ENCODE results near the gene C12orf76.

DNA sequence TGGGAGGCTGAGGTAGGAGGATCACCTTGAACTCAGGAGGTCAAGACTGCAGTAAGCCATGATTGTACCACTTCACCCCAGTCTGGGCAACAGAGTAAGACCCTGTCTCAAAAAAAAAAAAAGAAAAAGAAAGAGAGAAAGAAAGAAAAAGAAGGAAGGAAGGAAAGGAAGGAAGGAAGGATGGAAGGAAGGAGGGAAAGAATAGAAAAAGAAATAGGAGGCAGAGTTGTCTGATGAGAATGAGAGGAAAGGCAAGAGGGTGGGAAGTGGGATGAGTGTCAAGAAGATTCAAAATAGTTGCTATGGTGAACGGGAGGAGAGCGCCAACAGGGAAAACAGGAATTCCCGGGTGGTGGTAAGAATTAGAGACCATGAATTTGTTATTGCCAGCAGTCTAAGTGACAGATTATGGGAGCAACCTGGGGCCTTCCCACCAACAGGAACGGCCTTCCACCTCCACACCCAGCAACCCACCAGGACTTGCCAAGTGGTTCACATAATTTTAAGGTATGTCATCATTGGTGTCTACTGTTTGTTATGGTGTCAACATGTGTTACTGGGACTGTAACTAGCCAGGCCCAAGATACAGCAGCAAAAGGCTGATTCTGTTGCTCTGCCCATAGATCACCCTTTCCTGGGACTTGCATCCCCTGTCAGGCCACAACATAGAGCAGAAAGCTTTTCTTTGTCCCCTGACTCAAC, 36.1 kb upstream of the C12orf76 start:
- TF ChIP-seq, protein P1, sequence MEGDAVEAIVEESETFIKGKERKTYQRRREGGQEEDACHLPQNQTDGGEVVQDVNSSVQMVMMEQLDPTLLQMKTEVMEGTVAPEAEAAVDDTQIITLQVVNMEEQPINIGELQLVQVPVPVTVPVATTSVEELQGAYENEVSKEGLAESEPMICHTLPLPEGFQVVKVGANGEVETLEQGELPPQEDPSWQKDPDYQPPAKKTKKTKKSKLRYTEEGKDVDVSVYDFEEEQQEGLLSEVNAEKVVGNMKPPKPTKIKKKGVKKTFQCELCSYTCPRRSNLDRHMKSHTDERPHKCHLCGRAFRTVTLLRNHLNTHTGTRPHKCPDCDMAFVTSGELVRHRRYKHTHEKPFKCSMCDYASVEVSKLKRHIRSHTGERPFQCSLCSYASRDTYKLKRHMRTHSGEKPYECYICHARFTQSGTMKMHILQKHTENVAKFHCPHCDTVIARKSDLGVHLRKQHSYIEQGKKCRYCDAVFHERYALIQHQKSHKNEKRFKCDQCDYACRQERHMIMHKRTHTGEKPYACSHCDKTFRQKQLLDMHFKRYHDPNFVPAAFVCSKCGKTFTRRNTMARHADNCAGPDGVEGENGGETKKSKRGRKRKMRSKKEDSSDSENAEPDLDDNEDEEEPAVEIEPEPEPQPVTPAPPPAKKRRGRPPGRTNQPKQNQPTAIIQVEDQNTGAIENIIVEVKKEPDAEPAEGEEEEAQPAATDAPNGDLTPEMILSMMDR (IDR thresholded peaks at IDR 0.05) = no peak
- TF ChIP-seq POLR2A (IDR thresholded peaks at IDR 0.05) (no peak), POLR2AphosphoS5 (IDR thresholded peaks at IDR 0.05) (no peak)

Measured in breast epithelium (tissue), 3 donors.